Measurements from ENCODE around the gene FBXO31.
"Not testable (repeated sequence)": the region's sequence is repeated elsewhere in the genome, so short reads cannot be mapped to it uniquely, and the experiment has no call there.

The FBXO31 gene

GRCh38 chr16:87390641-87391323 lies 7.2 kb upstream of the FBXO31 start:
- TF ChIP-seq, protein P1, sequence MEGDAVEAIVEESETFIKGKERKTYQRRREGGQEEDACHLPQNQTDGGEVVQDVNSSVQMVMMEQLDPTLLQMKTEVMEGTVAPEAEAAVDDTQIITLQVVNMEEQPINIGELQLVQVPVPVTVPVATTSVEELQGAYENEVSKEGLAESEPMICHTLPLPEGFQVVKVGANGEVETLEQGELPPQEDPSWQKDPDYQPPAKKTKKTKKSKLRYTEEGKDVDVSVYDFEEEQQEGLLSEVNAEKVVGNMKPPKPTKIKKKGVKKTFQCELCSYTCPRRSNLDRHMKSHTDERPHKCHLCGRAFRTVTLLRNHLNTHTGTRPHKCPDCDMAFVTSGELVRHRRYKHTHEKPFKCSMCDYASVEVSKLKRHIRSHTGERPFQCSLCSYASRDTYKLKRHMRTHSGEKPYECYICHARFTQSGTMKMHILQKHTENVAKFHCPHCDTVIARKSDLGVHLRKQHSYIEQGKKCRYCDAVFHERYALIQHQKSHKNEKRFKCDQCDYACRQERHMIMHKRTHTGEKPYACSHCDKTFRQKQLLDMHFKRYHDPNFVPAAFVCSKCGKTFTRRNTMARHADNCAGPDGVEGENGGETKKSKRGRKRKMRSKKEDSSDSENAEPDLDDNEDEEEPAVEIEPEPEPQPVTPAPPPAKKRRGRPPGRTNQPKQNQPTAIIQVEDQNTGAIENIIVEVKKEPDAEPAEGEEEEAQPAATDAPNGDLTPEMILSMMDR (IDR thresholded peaks at IDR 0.05; ENCODE audit: extremely low read depth, missing control alignments): no peak
- DNase-seq (ENCODE audit: low spot score): no peak

DNA sequence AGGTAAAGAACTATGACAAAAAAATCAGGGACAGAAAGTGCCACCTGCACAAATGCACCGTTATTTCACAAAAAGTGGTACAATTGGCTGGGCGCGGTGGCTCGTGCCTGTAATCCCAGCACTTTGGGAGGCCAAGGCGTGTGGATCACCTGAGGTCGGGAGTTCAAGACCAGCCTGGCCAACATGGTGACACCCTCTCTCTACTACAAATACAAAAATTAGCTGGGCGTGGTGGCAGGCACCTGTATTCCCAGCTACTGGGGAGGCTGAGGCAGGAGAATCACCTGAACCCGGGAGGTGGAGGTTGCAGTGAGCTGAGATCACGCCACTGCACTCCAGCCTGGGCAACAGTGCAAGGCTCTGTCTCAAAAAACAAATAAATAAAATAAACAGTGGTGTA lies 6.3 kb upstream of the FBXO31 start:
- not testable (repeated sequence) for DNase-seq (ENCODE audit: low spot score)

- DNase-seq (ENCODE audit: low spot score): no peak
- TF ChIP-seq, protein P1 (IDR thresholded peaks at IDR 0.05; ENCODE audit: extremely low read depth, missing control alignments): no peak
Measured at GRCh38 chr16:87389245-87389644, 5.7 kb upstream of the FBXO31 start.

DNA sequence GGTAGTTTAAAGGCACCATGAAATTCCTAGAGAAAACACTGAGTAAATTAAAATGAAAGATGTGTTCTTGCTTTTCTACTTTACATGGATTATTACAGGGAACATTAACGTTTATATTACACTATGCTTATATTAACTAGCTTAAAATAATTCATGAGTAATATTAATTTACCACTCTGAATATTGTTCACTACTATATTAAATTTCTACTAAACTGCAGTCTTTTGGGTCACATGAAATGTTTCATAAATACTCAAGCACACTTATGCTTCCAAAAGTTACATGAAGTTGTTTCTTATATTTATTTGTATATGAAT lies 5.2 kb upstream of the FBXO31 start:
- no peak for DNase-seq (ENCODE audit: low spot score)
- TF ChIP-seq, protein P1 (IDR thresholded peaks at IDR 0.05; ENCODE audit: extremely low read depth, missing control alignments): no peak

GRCh38 chr16:87387942-87388817 lies 4.6 kb upstream of the FBXO31 start:
- peak; percentile 90 for DNase-seq (ENCODE audit: low spot score)
- TF ChIP-seq, protein P1 (IDR thresholded peaks at IDR 0.05; ENCODE audit: extremely low read depth, missing control alignments): no peak

DNA sequence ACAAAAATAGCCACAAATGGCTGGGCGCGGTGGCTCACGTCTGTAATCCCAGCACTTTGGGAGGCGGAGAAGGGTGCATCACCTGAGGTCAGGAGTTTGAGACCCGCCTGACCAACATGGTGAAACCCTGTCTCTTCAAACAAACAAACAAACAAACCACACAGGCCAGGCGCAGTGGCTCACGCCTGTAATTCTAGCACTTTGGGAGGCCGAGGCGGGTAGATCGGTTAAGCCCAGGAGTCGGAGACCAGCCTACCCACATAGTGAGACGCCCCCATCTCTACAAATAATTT lies 1.2 kb upstream of the FBXO31 start:
- not testable (repeated sequence) for DNase-seq (ENCODE audit: low spot score)

DNA sequence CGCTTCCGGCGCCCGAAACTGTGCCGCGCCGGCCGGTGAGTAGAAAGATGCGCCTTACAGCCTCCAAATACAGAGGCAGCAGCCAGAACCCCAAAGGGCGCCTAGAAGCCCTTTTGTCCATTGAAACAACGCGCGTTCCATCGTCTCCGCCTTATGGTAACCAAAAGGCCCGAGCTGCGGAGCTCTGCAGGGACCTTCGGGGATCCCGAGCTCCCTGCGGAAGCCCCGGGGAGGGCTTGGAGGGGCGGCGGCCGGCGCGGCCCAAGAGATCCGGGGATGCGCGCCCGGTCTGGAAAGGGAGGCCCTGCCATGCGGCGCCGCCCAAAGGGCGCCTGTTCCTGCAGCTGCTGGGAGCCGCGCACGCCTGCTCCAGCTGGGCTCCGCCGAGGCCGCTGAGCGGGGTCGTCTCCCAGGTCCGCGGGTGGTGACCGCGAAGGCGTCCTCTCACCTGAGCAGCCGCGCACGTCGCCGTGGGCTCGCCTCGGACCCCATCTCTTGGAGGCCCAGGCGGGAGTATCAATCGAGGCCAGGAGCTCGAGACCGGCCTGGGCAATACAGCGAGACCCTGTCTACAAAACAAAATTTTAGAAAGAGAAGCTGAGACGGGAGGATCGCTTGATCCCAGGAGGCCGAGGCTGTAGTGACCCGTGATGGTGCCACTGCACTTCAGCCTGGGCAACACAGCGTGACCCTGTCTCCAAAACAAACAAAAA lies 742 bp upstream of the FBXO31 start:
- peak; percentile 85 for DNase-seq (ENCODE audit: low spot score)
- TF ChIP-seq, protein P1 (IDR thresholded peaks at IDR 0.05; ENCODE audit: extremely low read depth, missing control alignments): no peak

GRCh38 chr16:87382023-87382785 lies 1.4 kb downstream of the FBXO31 start:
- TF ChIP-seq, protein P1 (IDR thresholded peaks at IDR 0.05; ENCODE audit: extremely low read depth, missing control alignments): no peak
- DNase-seq (ENCODE audit: low spot score): no peak
